Mammary epithelial cell (primary cell): ENCODE data around the gene STON2.

Source experiments
- CTCF ChIP-seq, 2 donors: IDR thresholded peaks in 1 of 2; conservative IDR thresholded peaks in 1 of 2; 2 replicates each; pipeline ENCODE4 v1.5.1; 2011 to 2012; ENCODE audit warnings: inconsistent platforms in 2 of 2, low read length in 2 of 2, mild to moderate bottlenecking in 2 of 2, control low read depth in 1 of 2, low read depth in 1 of 2; ENCODE audit not compliant: insufficient read depth in 1 of 2; ENCODE audit errors: extremely low read depth in 1 of 2
- EZH2 ChIP-seq: IDR thresholded peaks from 2 replicates; pipeline ENCODE4 v1.6.1; 2012; ENCODE audit warnings: low read length, inconsistent platforms, borderline replicate concordance

GRCh38 chr14:81432219-81432661 lies 32.1 kb upstream of the STON2 start:
- TF ChIP-seq CTCF (conservative IDR thresholded peaks at IDR 0.05 in 1 of 2, IDR thresholded peaks at IDR 0.05 in 1 of 2; ENCODE audit: extremely low read depth in 1 of 2, insufficient read depth in 1 of 2, low read depth in 1 of 2, low read length in 2 of 2), result no peak
- no peak for TF ChIP-seq EZH2
